Measurements from ENCODE around the gene EXOC4. TPM values are rescaled to one million over a fixed set of nuclear protein-coding genes. Genes with fewer than 3 reads are reported as not detected.
"Not testable (repeated sequence)": the region's sequence is repeated elsewhere in the genome, so short reads cannot be mapped to it uniquely, and the experiment has no call there.

Gene EXOC4
- total RNA-seq, 1 donor from 2014 or later: 84.0 TPM

- no peaks in the 10 kb centered on the region for H3K36me3 ChIP-seq (ENCODE audit: control insufficient read depth, insufficient read depth, low read length)
- no peak for TF ChIP-seq CTCF (IDR thresholded peaks at IDR 0.05; ENCODE audit: insufficient read depth, low read length, severe bottlenecking)
- DNase-seq (ENCODE audit: low read depth): no peak
- H3K4me3 ChIP-seq (ENCODE audit: low read depth, low read length): no peak overlapping the region
- FAIRE-seq: no peak
- no peaks in the 10 kb centered on the region for H3K27me3 ChIP-seq (ENCODE audit: control insufficient read depth, insufficient read depth, low read length)
Measured at GRCh38 chr7:133980804-133981203, 727.9 kb downstream of the EXOC4 start.

- DNase-seq (ENCODE audit: low read depth): peak; percentile 40
- no peak for FAIRE-seq
- no peaks in the 10 kb centered on the region for H3K27me3 ChIP-seq (ENCODE audit: control insufficient read depth, insufficient read depth, low read length)
- H3K36me3 ChIP-seq (ENCODE audit: control insufficient read depth, insufficient read depth, low read length): no peaks in the 10 kb centered on the region
- TF ChIP-seq CTCF (IDR thresholded peaks at IDR 0.05; ENCODE audit: insufficient read depth, low read length, severe bottlenecking): no peak
- no peak overlapping the region for H3K4me3 ChIP-seq (ENCODE audit: low read depth, low read length)
Measured at GRCh38 chr7:133983685-133984419, 731.0 kb downstream of the EXOC4 start.

- no peak for FAIRE-seq
Measured at GRCh38 chr7:133985300-133985699, 732.4 kb downstream of the EXOC4 start.

GRCh38 chr7:133987582-133987981 is 734.7 kb downstream of the EXOC4 start:
- DNase-seq (ENCODE audit: low read depth) (no peak), FAIRE-seq (no peak)
- Histone ChIP-seq H3K4me3 (ENCODE audit: low read depth, low read length) (no peak overlapping the region), H3K27me3 (ENCODE audit: control insufficient read depth, insufficient read depth, low read length) (no peaks in the 10 kb centered on the region), H3K36me3 (ENCODE audit: control insufficient read depth, insufficient read depth, low read length) (no peaks in the 10 kb centered on the region)
- TF ChIP-seq CTCF (IDR thresholded peaks at IDR 0.05; ENCODE audit: insufficient read depth, low read length, severe bottlenecking): no peak

More at GRCh38 chr7:133985300-133985699, 732.4 kb downstream of the EXOC4 start:
- no peak for DNase-seq (ENCODE audit: low read depth)
- H3K4me3 ChIP-seq (ENCODE audit: low read depth, low read length): no peak overlapping the region
- no peaks in the 10 kb centered on the region for H3K27me3 ChIP-seq (ENCODE audit: control insufficient read depth, insufficient read depth, low read length)
- no peak for TF ChIP-seq CTCF (IDR thresholded peaks at IDR 0.05; ENCODE audit: insufficient read depth, low read length, severe bottlenecking)
- no peaks in the 10 kb centered on the region for H3K36me3 ChIP-seq (ENCODE audit: control insufficient read depth, insufficient read depth, low read length)

GRCh38 chr7:133993547-133993946 is 740.7 kb downstream of the EXOC4 start:
- Histone ChIP-seq H3K36me3 (ENCODE audit: control insufficient read depth, insufficient read depth, low read length) (no peaks in the 10 kb centered on the region), H3K27me3 (ENCODE audit: control insufficient read depth, insufficient read depth, low read length) (no peaks in the 10 kb centered on the region), H3K4me3 (ENCODE audit: low read depth, low read length) (no peak overlapping the region)
- no peak for TF ChIP-seq CTCF (IDR thresholded peaks at IDR 0.05; ENCODE audit: insufficient read depth, low read length, severe bottlenecking)
- DNase-seq (ENCODE audit: low read depth) (no peak), FAIRE-seq (no peak)

- not testable (repeated sequence) for H3K27me3 ChIP-seq (ENCODE audit: control insufficient read depth, insufficient read depth, low read length); H3K36me3 ChIP-seq (ENCODE audit: control insufficient read depth, insufficient read depth, low read length); DNase-seq (ENCODE audit: low read depth); FAIRE-seq; H3K4me3 ChIP-seq (ENCODE audit: low read depth, low read length)
Measured at GRCh38 chr7:133994100-133994499, 741.2 kb downstream of the EXOC4 start.
